ENCODE data around the gene MARVELD1.
A peak's percentile ranks its signal among the peaks of the same experiment; 100 is the strongest.

The MARVELD1 gene

GRCh38 chr10:97759158-97759887 is 45.8 kb downstream of the MARVELD1 start:
- no peak overlapping the region for H3K4me3 ChIP-seq (ENCODE audit: low read depth, low read length)
- peak; percentile 80 for DNase-seq (ENCODE audit: low read depth)
- TF ChIP-seq, protein P1, sequence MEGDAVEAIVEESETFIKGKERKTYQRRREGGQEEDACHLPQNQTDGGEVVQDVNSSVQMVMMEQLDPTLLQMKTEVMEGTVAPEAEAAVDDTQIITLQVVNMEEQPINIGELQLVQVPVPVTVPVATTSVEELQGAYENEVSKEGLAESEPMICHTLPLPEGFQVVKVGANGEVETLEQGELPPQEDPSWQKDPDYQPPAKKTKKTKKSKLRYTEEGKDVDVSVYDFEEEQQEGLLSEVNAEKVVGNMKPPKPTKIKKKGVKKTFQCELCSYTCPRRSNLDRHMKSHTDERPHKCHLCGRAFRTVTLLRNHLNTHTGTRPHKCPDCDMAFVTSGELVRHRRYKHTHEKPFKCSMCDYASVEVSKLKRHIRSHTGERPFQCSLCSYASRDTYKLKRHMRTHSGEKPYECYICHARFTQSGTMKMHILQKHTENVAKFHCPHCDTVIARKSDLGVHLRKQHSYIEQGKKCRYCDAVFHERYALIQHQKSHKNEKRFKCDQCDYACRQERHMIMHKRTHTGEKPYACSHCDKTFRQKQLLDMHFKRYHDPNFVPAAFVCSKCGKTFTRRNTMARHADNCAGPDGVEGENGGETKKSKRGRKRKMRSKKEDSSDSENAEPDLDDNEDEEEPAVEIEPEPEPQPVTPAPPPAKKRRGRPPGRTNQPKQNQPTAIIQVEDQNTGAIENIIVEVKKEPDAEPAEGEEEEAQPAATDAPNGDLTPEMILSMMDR (conservative IDR thresholded peaks at IDR 0.05; ENCODE audit: low read depth, low read length): peak; percentile 99

DNA sequence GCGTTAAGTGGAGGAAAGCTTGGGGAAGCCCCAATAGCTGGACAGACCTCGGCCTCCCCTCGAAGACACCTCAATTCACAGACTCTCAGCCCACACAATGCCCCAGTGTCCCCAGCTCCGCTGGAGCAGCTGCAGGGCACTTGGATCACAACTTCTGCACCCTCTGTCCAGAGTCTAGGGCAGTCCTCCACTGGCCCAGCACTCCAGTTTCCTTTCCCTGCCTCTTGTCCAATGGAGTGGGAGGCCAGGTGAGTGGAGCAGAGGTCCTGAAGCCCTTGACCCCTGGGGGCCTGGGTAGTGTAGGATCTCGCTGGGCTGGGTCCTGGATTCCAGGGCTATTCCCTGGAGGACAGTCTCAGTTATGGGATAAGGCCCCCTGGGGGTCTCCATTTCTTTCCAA is 46.4 kb downstream of the MARVELD1 start:
- TF ChIP-seq, protein P1 (conservative IDR thresholded peaks at IDR 0.05; ENCODE audit: low read depth, low read length): no peak
- no peak overlapping the region for H3K4me3 ChIP-seq (ENCODE audit: low read depth, low read length)
- DNase-seq (ENCODE audit: low read depth): no peak

GRCh38 chr10:97760461-97761257 is 47.1 kb downstream of the MARVELD1 start:
- no peak for DNase-seq (ENCODE audit: low read depth)
- no peak overlapping the region for H3K4me3 ChIP-seq (ENCODE audit: low read depth, low read length)
- TF ChIP-seq, protein P1 (conservative IDR thresholded peaks at IDR 0.05; ENCODE audit: low read depth, low read length): no peak

GRCh38 chr10:97761331-97761865 is 47.9 kb downstream of the MARVELD1 start:
- no peak for DNase-seq (ENCODE audit: low read depth)
- no peak overlapping the region for H3K4me3 ChIP-seq (ENCODE audit: low read depth, low read length)
- TF ChIP-seq, protein P1 (conservative IDR thresholded peaks at IDR 0.05; ENCODE audit: low read depth, low read length): no peak

GRCh38 chr10:97762056-97762455 is 48.5 kb downstream of the MARVELD1 start:
- TF ChIP-seq, protein P1 (conservative IDR thresholded peaks at IDR 0.05; ENCODE audit: low read depth, low read length): no peak
- DNase-seq (ENCODE audit: low read depth): no peak
- H3K4me3 ChIP-seq (ENCODE audit: low read depth, low read length): no peak overlapping the region

GRCh38 chr10:97762816-97763215 is 49.3 kb downstream of the MARVELD1 start:
- TF ChIP-seq, protein P1 (conservative IDR thresholded peaks at IDR 0.05; ENCODE audit: low read depth, low read length): no peak
- DNase-seq (ENCODE audit: low read depth): peak; percentile 71
- no peak overlapping the region for H3K4me3 ChIP-seq (ENCODE audit: low read depth, low read length)

All from choroid plexus epithelial cell (primary cell).